Neural crest cell (in vitro differentiated cells): Measurements from ENCODE around the gene RP9. TPM values are rescaled to one million over a fixed set of nuclear protein-coding genes. Genes with fewer than 3 reads are reported as not detected.

Experiments used
- DNase-seq: peaks from one replicate; pipeline ENCODE4 v3.0.0; 2021; ENCODE audit warnings: low read depth, mixed read lengths, low spot score
- H3K27ac Mint-ChIP-seq: one replicate; pipeline ENCODE4 v1.8.0; 2021; ENCODE audit warnings: mild to moderate bottlenecking, mixed read lengths; ENCODE audit not compliant: unreplicated experiment
- H3K27me3 Mint-ChIP-seq: 2 replicates; pipeline ENCODE4 v1.8.0; 2021; ENCODE audit warnings: low read depth, mild to moderate bottlenecking, mixed read lengths
- H3K36me3 Mint-ChIP-seq: 2 replicates; pipeline ENCODE4 v1.8.0; 2021; ENCODE audit warnings: low read depth, mild to moderate bottlenecking, mixed read lengths
- H3K4me1 Mint-ChIP-seq: 2 replicates; pipeline ENCODE4 v1.8.0; 2021; ENCODE audit warnings: mixed read lengths
- H3K4me3 Mint-ChIP-seq: one replicate; pipeline ENCODE4 v1.8.0; 2021; ENCODE audit warnings: mild to moderate bottlenecking, mixed read lengths
- H3K9me3 Mint-ChIP-seq: 2 replicates; pipeline ENCODE4 v1.8.0; 2021; ENCODE audit warnings: mixed read lengths
- CTCF ChIP-seq: fragments of 200-600 bp; sonication (generic); conservative IDR thresholded peaks from 2 replicates; pipeline ENCODE4 v1.5.0; 2021; ENCODE audit warnings: antibody characterized with exemption, mild to moderate bottlenecking
- total RNA-seq: library from RNA; stranded (reverse); gene quantifications from 2 replicates; pipeline ENCODE4 v1.2.1, GENCODE V29; 2021

Gene RP9
- total RNA-seq, 1 donor from 2014 or later = 27.5 TPM

- Mint-ChIP-seq H3K27ac (no peak overlapping the region), H3K4me1 (no peaks in the 10 kb centered on the region), H3K9me3 (no peaks in the 10 kb centered on the region)
These were observed 42.9 kb upstream of the RP9 start for GRCh38 chr7:33152087-33152486.

DNA sequence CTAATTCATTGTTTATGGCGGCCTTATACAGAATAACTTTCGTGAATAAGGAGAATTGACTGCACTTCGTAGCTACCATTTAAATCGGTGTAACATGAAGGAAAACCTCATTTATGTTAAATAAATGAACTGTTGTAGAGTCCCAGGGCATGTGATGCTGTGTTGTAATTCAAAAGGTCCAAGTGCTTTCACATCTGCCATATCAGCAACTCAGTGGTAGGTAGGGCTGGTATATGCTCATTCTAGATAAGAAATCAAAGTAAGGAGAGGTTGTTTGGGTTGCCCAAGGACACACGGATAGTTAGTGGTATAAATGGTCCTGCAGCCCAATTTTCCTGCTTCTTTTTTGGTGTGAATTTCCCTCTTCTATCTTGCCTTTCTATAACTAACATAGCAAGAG is 36.0 kb upstream of the RP9 start:
- DNase-seq = no peak
- no peak for TF ChIP-seq CTCF
- Mint-ChIP-seq H3K36me3 (peaks cover 7% of the 10 kb centered on the region), H3K27ac (no peak overlapping the region), H3K27me3 (no peaks in the 10 kb centered on the region), H3K9me3 (peaks cover 12% of the 10 kb centered on the region), H3K4me3 (no peak overlapping the region), H3K4me1 (peaks cover 9% of the 10 kb centered on the region)

More at GRCh38 chr7:33152087-33152486, 42.9 kb upstream of the RP9 start:
- no peaks in the 10 kb centered on the region for H3K36me3 Mint-ChIP-seq
- H3K27me3 Mint-ChIP-seq = no peaks in the 10 kb centered on the region
- no peak for TF ChIP-seq CTCF
- no peak for DNase-seq
- no peak overlapping the region for H3K4me3 Mint-ChIP-seq

DNA sequence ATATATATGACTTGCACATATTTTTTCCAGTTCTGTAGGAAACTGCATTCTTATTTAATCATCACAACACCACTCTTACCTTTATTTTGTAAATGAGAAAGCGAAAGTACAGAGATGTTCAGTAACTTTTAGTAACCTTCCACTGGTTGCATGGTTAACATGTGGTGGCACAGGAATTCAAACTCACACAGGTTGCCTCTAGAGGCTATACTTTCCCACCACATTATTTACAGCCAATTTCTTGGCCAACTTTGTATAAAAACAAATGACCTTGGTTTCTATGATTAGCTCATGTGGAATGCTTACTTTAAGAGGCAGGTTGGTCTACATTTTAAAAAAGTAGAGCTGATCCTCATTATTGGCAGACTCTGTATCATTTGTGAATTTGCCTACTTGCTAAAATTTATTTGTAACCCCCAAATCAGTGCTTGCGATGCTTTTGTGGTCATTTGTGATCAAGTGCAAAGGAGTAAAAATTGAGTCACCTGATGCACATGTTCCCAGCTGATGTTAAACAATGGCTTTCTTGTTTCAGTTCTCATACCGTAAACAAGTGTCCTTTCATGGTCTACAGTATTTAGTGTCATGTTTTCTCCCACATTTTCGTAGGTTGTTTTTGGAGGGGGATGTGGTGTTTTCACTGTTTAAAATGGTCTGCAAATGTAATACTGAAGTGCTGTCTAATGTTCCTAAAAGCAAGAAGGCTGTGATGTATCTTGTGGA is 35.0 kb upstream of the RP9 start:
- H3K4me1 Mint-ChIP-seq = peaks cover 9% of the 10 kb centered on the region
- no peaks in the 10 kb centered on the region for H3K27me3 Mint-ChIP-seq
- peaks cover 12% of the 10 kb centered on the region for H3K9me3 Mint-ChIP-seq
- no peak overlapping the region for H3K27ac Mint-ChIP-seq
- TF ChIP-seq CTCF = no peak
- DNase-seq = no peak
- no peak overlapping the region for H3K4me3 Mint-ChIP-seq
- peaks cover 7% of the 10 kb centered on the region for H3K36me3 Mint-ChIP-seq

DNA sequence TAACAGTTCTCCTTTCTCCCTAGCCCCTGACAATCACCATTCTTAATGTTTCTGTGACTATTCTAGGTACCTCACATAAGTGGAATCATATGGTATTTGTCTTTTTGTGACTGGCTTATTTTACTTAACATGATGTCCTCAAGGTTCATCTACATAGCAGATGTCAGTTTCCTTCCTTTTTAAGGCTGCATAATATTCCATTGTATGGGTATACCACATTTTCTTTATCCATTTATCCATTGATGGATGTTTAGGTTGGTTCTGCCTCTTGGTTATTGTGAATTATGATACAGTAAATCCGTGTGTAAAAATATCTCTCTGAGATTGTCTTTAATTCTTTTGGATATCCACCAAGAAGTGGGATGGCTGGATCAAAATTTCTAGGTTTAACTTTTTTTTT is 33.4 kb upstream of the RP9 start:
- no peak for DNase-seq
- Mint-ChIP-seq H3K4me3 (no peak overlapping the region), H3K27ac (no peak overlapping the region), H3K9me3 (peaks cover 12% of the 10 kb centered on the region), H3K27me3 (no peaks in the 10 kb centered on the region), H3K36me3 (peaks cover 7% of the 10 kb centered on the region), H3K4me1 (peaks cover 9% of the 10 kb centered on the region)
- no peak for TF ChIP-seq CTCF

DNA sequence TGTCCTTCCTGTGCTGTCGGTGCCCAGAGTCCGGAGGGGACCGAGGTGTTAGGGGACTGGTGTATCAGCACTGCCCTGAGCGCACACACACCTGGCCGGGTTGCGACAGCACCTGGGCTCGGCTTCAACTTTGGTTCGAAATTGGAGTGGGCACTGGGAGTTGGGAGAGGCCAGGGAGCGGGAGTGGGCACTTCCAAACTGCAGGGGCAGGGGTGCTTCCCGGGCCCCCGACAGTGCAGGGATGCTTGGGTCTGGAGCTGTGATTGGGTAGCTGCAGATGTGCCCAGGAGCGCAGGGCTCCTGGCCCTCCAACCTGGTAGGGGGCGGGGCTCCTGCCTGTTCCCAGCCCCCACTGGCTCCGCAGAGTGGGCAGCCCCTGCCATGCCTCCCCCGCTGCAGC is 27.9 kb upstream of the RP9 start:
- Mint-ChIP-seq H3K27me3 (no peaks in the 10 kb centered on the region), H3K4me3 (no peak overlapping the region), H3K4me1 (peaks cover 1% of the 10 kb centered on the region), H3K36me3 (peaks cover 4% of the 10 kb centered on the region), H3K9me3 (peaks cover 9% of the 10 kb centered on the region), H3K27ac (no peak overlapping the region)
- DNase-seq = no peak
- no peak for TF ChIP-seq CTCF
